DOHH2 (cell line): ENCODE results near the gene IFT25.

Source experiments
- H3F3A ChIP-seq: fragments of 200-600 bp; sonication (generic), shearing (Covaris generic); 2 replicates; pipeline ENCODE4 v1.6.0; 2016; ENCODE audit warnings: antibody characterized with exemption, mild to moderate bottlenecking; ENCODE audit not compliant: control insufficient read depth, insufficient read depth
- H3K27ac ChIP-seq: fragments of 200-600 bp; sonication (generic); 2 replicates; pipeline ENCODE4 v1.5.1; 2014; ENCODE audit warnings: low read depth, mild to moderate bottlenecking, low read length, moderate library complexity
- H3K27me3 ChIP-seq: fragments of 200-600 bp; sonication (generic); 2 replicates; pipeline ENCODE4 v1.6.1; 2014; ENCODE audit warnings: mild to moderate bottlenecking, low read length, mixed read lengths; ENCODE audit not compliant: control insufficient read depth
- H3K36me3 ChIP-seq: fragments of 200-600 bp; sonication (generic); 2 replicates; pipeline ENCODE4 v1.6.1; 2014; ENCODE audit warnings: mild to moderate bottlenecking, low read length, moderate library complexity, mixed read lengths; ENCODE audit not compliant: control insufficient read depth
- H3K4me1 ChIP-seq: fragments of 200-600 bp; sonication (generic); 2 replicates; pipeline ENCODE4 v1.6.1; 2014; ENCODE audit warnings: mild to moderate bottlenecking, low read length, mixed read lengths; ENCODE audit not compliant: control insufficient read depth
- H3K4me2 ChIP-seq: fragments of 200-600 bp; sonication (generic); 2 replicates; pipeline ENCODE4 v1.6.0; 2014; ENCODE audit warnings: mild to moderate bottlenecking, low read length, moderate library complexity
- H3K4me3 ChIP-seq: fragments of 200-600 bp; sonication (generic); 2 replicates; pipeline ENCODE4 v1.5.1; 2014; ENCODE audit warnings: mild to moderate bottlenecking, low read length, mixed read lengths
- H3K79me2 ChIP-seq: fragments of 200-600 bp; sonication (generic); 2 replicates; pipeline ENCODE4 v1.6.1; 2014; ENCODE audit warnings: mild to moderate bottlenecking, low read length, mixed read lengths; ENCODE audit not compliant: control insufficient read depth
- H3K9me2 ChIP-seq: fragments of 200-600 bp; sonication (generic); replicated peaks from 2 replicates; pipeline ENCODE4 v1.6.1; 2014; ENCODE audit warnings: mild to moderate bottlenecking, low read length, mixed read lengths; ENCODE audit not compliant: control insufficient read depth
- H3K9me3 ChIP-seq: fragments of 200-600 bp; sonication (generic); 2 replicates; pipeline ENCODE4 v1.6.1; 2014; ENCODE audit warnings: antibody characterized with exemption, low read length, mixed read lengths; ENCODE audit not compliant: control insufficient read depth, insufficient read depth
- H4K20me1 ChIP-seq: fragments of 200-600 bp; sonication (generic); 2 replicates; pipeline ENCODE4 v1.6.0; 2014; ENCODE audit warnings: low read depth, mild to moderate bottlenecking, antibody characterized with exemption, low read length, moderate library complexity; ENCODE audit not compliant: control insufficient read depth, insufficient read depth
- EZH2phosphoT487 ChIP-seq: fragments of 200-600 bp; sonication (generic); IDR thresholded peaks from 2 replicates; pipeline ENCODE4 v1.6.1; 2017; ENCODE audit warnings: borderline replicate concordance, mild to moderate bottlenecking, antibody characterized with exemption, low read length, moderate library complexity, mixed read lengths
- TF ChIP-seq, protein P1 (sequence below): fragments of 200-600 bp; sonication (generic); IDR thresholded peaks from one replicate; pipeline ENCODE4 v1.5.1; 2014; ENCODE audit warnings: antibody characterized with exemption, mild to moderate bottlenecking, low read depth, low read length; ENCODE audit not compliant: poor library complexity, severe bottlenecking

IFT25 gene

DNA sequence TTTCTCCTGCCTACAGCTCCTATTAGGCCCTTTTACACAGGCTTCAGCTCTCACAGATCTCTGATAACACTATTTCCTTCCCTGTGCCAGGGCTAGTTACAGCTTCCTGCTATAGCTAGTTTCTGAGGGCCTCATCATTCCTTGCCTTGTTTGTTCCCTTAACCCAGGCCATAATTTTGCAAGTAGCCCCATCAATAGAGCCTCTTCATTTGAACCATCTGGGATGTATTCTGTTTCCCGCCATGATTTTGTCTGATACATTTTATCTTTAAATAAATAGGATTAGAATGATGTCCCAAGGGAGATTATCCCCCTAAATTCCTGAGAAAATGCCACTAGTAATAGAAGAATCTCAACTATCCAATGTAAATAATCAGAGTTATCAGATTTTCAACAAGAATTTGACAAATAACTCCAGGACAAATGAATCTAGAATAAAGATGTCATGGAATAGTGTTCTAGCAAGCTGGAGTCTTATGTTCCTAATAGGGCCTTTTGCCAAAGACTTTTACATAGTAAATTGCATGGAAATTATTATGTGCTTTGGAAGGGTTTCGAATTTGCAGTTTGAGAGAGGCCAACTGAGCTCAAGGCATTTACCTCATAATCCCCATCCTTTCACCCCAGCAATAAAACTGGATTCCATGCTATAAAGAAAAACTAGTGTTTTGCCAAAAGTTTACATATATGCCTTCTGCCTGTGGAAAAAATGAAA, 16.1 kb downstream of the IFT25 start:
- no peaks in the 10 kb centered on the region; the same call in 1 of the 2 replicates for H3F3A ChIP-seq
- H3K4me3 ChIP-seq: no peak overlapping the region
- no peak overlapping the region for H3K4me2 ChIP-seq
- peaks cover 31% of the 10 kb centered on the region for H3K36me3 ChIP-seq
- no peaks in the 10 kb centered on the region for H3K4me1 ChIP-seq
- no peaks in the 10 kb centered on the region for H3K27me3 ChIP-seq
- no peaks in the 10 kb centered on the region for H4K20me1 ChIP-seq
- H3K9me2 ChIP-seq: no peaks in the 10 kb centered on the region
- peaks cover under 1% of the 10 kb centered on the region; the same call in 1 of the 2 replicates for H3K9me3 ChIP-seq
- H3K27ac ChIP-seq: no peak overlapping the region
- TF ChIP-seq, protein P1, sequence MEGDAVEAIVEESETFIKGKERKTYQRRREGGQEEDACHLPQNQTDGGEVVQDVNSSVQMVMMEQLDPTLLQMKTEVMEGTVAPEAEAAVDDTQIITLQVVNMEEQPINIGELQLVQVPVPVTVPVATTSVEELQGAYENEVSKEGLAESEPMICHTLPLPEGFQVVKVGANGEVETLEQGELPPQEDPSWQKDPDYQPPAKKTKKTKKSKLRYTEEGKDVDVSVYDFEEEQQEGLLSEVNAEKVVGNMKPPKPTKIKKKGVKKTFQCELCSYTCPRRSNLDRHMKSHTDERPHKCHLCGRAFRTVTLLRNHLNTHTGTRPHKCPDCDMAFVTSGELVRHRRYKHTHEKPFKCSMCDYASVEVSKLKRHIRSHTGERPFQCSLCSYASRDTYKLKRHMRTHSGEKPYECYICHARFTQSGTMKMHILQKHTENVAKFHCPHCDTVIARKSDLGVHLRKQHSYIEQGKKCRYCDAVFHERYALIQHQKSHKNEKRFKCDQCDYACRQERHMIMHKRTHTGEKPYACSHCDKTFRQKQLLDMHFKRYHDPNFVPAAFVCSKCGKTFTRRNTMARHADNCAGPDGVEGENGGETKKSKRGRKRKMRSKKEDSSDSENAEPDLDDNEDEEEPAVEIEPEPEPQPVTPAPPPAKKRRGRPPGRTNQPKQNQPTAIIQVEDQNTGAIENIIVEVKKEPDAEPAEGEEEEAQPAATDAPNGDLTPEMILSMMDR: no peak
- TF ChIP-seq EZH2phosphoT487: no peak
- no peaks in the 10 kb centered on the region for H3K79me2 ChIP-seq

DNA sequence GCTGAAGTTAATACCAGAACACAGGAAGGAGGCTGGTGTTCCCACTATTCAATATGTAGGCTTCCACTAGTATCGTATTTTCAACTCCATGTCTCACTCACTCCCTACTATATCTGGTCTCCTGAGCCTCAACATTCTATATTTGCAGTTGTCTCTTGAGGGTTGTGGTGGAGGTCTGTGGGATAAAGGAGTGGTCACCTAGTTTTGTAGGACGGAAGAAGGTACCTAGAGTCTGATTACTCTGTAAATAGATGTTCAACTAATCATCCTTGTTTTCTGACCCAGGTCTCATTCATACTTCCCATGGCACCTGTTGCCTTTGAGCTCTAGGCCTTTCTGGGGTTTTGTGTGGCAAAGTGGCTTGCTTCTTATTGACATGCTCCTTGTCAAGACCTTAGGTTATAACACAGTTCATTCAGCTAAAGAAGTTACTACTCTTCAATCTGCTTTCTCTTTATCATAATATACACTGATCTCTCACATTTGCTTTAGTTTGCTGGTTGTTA, 18.1 kb downstream of the IFT25 start:
- TF ChIP-seq EZH2phosphoT487: no peak
- TF ChIP-seq, protein P1: no peak
- no peaks in the 10 kb centered on the region for H3K27me3 ChIP-seq
- H3K27ac ChIP-seq: no peak overlapping the region
- H3K4me1 ChIP-seq: no peaks in the 10 kb centered on the region
- H3F3A ChIP-seq: peaks cover 5% of the 10 kb centered on the region
- H3K9me2 ChIP-seq: no peaks in the 10 kb centered on the region
- H3K4me3 ChIP-seq: no peak overlapping the region
- H3K79me2 ChIP-seq: no peaks in the 10 kb centered on the region
- no peak overlapping the region for H3K4me2 ChIP-seq
- H3K9me3 ChIP-seq: no peaks in the 10 kb centered on the region
- H4K20me1 ChIP-seq: no peaks in the 10 kb centered on the region
- peaks cover 43% of the 10 kb centered on the region for H3K36me3 ChIP-seq

DNA sequence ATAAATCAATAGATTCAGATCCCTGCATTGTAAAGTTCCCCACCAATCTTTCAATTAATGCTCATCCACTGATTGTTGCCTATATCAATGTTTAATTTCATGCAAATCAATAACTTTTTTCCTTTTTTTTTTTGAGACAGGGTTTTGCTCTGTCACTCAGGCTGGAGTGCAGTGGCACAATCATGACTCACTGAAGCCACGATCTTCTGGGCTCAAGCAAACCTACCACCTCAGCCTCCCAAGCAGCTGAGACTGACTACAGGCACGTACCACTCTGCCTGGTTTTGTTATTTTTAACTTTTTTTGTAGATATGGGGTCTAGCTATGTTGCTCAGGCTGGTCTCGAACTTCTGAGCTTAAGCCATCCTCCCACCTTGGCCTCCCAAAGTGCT, 25.8 kb downstream of the IFT25 start:
- Histone ChIP-seq H3F3A (peaks cover 5% of the 10 kb centered on the region; the same call in 1 of the 2 replicates), H3K4me2 (no peak overlapping the region), H3K9me3 (no peaks in the 10 kb centered on the region), H3K27me3 (no peaks in the 10 kb centered on the region), H3K36me3 (peaks cover 39% of the 10 kb centered on the region), H3K79me2 (no peaks in the 10 kb centered on the region), H3K27ac (no peak overlapping the region), H3K4me1 (no peaks in the 10 kb centered on the region), H3K9me2 (no peaks in the 10 kb centered on the region), H3K4me3 (no peak overlapping the region), H4K20me1 (no peaks in the 10 kb centered on the region)
- no peak for TF ChIP-seq EZH2phosphoT487
- TF ChIP-seq, protein P1: no peak
